Stimulated activated CD4-positive, alpha-beta T cell treated with anti-CD3 and anti-CD28 coated beads, Interleukin-4, amount 100 ng/mL, for 48 hours (primary cell): Measurements from ENCODE around the gene ACOT7.
"Not testable (repeated sequence)": the region's sequence is repeated elsewhere in the genome, so short reads cannot be mapped to it uniquely, and the experiment has no call there.

ENCODE experiments used
- DNase-seq, 2 donors: peaks; one replicate each; pipeline ENCODE4 v3.0.0-alpha.2; 2020; ENCODE audit warnings: low read depth in 2 of 2

The ACOT7 gene

DNA sequence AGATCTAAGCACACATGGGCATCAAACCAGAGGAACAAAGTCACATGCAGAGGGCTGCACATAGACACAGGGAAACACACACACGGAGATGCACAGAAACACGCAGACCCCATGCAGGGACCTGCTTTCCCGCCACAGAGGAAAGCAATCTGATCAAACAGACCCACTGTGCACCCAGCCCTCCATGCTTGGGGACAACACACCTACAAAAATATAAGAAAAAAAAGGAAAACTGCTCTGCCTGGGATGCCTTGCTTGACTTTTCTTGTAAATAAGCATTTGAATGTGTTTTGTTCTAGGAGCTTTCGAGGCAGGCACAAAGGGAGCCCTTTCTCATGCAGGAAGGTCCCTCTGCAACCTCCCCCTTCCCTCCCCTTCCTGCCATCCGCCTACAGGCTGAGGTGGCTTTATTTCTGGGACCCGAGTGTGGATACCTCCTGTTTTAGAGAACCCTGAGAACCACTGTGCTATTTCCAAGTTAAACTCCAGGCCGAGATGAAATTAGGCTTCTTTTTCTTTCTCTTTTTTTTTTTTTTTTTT, 154.3 kb downstream of the ACOT7 start:
- DNase-seq, result no peak

DNA sequence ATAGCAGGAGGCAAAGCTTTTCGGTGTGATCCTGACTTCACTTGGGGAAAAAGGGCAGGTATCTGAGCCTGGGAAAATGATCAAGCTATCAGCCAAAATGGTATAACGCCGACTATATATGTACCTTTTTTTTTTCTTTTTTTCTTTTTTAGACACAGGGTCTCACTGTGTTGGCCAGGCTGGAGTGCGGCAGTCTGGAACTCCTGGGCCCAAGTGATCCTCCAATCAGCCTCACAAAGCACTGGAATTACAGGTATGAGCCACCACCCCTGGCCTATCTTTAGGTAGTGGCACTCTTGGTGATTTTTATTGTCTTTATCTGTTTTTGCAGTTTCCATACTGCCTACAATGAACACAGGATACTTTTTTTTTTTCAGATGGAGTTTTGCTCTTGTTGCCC, 156.5 kb downstream of the ACOT7 start:
- no peak for DNase-seq

DNA sequence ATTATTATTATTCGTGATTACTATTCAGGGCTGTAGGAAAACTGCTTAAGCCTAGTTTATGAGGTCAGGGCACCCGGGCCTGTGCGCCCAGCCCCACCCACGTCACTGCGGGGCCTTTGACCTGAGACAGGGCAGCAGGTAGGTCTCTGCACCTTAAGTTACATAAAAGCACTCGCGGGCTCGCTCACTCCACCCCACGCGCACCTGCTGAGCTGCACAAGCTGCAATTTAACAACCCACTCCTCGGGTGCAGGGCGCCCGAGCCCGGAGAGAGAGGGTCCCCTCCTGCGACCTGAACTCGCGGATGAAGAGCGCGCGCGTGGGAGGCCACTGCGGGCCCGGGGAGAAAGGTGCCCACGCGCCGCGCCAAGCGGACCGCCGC, 158.3 kb downstream of the ACOT7 start:
- no peak for DNase-seq

DNA sequence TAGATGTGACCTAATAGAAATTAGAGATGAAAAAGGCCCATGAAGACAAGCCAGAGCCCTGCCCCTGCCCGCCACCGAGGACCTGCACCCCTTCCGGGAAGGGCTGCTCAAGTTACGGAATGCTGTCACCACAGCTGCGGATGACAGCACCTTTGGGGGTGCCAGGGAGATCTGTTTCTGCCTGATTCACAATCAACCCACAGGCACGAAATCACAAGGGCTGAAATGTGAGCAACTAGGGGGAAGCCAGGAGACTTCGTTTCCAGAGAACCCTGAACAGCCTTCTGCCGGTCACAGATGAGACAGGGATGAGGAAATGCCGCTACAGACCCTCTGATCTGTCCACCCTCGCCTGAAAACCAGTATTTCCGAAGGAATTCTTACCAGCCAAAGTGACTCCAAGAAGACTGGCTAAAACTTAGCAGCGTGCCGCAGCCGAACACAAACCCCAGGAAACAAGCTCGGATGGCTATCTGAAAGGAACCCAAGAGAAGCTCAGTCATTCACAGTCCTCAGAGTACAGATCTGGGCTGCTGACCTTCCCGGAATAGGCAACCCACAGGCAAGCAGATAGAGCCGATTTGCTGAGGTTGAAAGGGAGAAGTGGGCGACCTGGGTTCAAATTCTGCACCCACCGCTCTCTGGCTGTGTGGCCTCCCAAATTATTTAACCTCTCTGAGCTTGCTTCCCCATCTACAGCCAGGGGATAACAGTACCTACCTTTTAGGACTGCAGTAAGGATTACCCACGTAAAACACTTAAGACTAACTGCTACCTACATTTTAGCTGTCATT, 158.9 kb downstream of the ACOT7 start:
- DNase-seq, result no peak

- no peak for DNase-seq
Measured at GRCh38 chr1:6233376-6233775, 160.2 kb downstream of the ACOT7 start.

GRCh38 chr1:6225651-6226050, 167.9 kb downstream of the ACOT7 start:
- no peak for DNase-seq

DNA sequence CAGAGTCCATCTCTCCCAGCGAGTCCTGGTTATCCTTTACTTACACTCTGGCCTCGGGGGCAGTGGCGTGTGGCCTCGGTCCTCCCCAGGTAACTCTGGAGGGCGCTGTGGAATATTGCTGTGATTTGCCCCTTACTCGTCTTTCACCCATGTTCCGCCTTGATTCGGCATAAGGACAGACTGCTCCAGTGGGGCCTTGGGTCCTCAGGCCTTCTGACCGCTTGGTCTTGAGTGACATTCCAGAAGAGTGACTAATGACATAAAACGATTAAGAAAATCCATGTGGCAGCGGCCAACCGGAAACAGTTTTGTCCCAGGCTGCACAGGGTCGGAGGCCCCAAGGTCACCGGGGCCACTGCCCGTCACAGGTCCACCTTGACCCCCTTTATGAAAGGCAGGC, 168.8 kb downstream of the ACOT7 start:
- no peak for DNase-seq

DNA sequence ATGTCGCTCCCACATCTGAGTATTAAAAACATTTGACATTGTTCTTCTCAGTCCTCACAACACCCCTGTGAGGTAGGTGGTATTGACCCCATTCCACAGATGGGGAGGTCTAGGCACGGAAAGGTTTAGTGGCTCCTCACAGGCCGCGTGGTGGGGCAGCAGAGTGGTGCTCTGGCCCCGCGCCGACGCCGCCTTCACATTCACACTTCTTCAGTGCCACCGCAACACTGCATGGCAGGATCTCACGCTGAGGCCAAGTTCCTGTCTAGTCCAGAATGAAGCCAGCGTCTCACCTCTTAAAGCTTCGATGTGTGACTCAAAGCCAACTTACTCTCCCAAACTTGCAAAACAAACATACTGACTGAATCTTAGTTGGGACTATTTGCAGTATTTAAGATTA, 169.9 kb downstream of the ACOT7 start:
- no peak for DNase-seq

DNA sequence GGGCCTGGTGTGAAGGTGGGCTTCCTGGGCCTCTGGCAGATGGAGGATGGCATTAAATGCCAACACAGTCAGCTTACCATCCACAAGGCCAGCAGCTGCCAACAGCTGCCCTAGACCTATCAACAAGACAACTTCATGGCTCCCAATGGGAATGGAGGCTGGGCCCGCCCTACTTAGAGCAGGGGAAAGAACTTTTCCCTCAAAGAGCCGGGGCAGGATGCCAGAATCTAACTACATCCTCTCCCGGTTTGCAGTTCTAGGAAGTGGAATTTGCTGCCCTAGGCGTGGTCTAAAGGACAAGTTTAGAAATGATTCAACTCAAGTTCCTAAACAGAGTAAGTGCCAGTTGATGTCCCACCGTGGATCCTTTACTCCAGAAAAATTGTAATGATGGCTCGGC, 170.9 kb downstream of the ACOT7 start:
- no peak for DNase-seq

DNA sequence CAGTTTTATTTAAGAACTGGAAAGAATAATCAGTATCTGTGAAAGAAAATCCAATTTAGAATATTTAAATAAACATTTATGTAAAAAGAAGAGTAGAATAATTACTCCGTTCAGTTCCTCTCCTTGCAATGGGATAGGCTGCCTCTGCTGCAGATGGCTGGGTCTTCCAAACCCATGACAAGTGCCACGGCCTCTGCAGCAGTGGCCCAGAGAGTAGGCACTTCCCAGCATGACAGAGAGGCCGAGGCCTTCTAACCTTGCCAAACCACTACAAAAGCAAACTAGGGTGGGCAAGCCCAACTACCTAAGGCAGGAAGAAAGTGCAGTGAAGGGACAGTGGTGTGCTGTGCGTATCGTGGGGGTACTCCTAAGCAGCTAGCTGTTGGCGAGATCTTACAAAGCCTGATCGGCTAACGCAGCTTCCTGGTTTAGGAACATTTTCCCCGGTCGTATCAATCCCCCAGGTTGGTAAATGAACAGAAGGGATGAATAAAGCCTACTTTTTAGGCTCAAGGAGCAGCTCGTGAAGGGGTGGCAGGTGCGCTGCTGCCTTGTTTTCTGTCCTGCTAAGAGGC, 172.3 kb downstream of the ACOT7 start:
- no peak for DNase-seq

DNA sequence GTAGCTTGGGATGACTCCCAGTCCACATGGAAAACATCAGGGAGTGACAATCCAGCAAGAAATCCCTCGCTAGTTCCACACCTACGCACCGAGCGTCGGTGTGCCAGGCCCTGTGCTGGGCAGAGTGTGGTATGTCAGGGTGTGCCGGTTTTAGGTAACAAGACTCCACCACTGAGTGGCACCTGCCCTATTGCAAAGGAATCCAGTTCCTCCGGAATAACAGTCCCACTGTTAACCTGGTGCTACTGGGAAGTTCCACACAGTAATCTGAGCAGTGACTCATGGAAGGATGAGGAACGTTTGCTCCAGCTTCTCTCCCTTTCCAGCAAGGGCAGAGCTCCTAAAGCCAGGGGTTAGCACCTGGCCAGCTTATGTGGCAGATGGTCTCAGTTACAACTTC, 173.3 kb downstream of the ACOT7 start:
- DNase-seq, result no peak

DNA sequence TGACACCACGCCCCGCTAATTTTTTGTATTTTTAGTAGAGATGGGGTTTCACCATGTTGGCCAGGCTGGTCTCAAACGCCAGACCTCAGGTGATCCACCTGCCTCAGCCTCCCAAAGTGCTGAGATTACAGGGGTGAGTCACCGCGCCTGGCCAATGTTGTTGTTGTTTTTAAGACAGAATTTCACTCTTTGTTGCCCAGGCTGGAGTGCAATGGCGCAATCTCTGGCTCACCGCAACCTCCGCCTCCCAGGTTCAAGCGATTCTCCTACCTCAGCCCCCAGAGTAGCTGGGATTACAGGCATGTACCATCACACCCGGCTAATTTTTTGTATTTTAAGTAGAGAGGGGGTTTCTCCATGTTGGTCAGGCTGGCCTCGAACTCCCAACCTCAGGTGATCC, 173.9 kb downstream of the ACOT7 start:
- not testable (repeated sequence) for DNase-seq

DNA sequence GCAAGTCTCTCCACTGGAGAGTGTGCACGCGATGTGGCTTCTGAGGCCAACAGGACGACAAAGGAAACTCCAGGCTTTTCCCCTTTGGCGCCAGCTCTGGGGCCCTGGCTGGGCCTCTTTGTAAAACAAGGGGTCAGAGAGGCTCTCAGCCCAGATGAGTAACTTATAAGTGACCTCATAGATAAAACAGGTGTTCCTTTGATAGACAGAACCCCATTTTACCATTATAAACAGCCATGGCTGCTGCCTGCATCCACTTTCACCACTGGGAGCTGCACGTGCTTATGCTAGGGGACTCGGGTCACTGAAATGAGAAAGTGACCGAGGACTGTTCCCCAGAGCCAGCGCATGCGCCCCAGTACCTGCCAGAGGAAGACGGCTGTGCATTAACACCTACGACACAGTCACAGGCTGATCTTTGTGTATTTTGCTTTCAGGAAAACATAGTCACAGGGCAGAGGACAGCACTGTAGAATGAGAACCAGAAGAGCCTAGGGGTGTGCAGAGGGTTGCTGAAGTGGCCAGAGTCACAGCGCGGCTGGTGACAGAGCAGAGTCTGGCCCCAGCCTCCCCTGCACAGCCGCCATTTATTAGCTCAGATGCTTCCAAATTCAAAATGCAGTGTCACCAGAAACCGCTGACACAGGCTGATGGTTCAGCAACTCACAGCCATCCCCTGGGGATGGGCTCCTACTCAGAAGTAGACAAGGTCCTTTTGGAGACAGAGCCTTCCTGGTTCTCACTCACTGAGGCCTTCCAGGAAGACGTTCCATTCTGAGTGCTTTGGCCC, 175.0 kb downstream of the ACOT7 start:
- no peak for DNase-seq
